Measurements from ENCODE around the gene LYPLAL1.
"Not testable (repeated sequence)": the region's sequence is repeated elsewhere in the genome, so short reads cannot be mapped to it uniquely, and the experiment has no call there.

LYPLAL1 gene

DNA sequence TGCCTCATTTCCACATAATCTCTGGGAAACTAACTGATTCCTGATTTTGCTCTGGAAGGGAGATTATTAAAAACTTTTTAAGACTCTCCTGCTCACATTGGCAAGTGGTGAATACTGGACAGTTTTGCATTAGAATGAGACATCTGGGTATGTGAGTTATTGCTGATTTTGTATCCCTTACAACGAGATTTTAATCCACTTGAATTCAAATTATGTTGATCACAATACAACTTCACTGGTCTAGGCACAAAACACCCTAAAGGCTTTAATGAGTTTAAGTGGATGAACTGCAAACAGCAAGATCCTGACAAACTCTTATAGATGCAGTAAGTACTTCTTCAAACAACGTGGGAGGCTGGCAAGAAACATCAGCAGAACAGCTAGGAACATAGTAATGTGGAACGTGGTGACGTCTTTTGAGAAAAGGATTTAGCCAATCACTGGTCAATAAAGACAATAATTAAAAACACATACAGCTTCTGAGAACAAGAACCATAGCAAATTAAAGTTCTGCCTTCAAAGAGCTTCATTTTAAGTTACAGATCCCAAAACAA is 10.2 kb upstream of the LYPLAL1 start:
- DNase-seq (ENCODE audit: low spot score): no peak

DNA sequence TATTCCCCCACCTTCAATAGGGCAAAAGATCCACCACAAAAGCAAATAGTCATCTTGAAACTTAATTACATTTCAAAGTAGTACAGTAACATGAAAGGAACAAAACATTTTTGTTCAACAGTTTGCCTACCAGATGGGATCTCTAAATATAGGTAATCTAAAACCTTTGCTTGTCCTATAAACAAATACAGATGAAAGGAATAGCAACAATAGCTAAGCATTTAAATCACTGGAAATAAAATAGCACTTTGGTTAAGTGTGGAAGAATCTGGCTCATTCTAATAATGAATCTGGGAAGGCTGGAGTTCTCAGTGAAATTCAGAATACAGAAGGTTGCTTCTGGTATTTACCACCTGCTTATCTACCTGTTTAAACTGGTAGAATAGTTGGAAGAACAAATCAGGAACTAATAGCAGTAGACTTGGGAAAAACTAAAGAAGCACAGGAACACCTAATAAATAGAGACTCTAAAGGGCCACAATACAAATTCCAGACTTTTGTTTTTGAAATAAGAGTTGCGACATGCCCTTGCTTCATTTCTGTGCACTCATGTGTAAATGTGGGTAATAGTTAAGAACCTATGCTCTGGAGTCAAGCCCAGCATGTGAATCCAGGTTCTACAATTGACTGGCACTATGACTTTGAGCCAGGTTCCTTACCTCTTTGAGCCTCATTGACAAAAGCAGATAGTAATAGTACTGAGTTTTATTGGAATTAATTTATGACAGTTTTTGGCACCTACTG is 2.3 kb upstream of the LYPLAL1 start:
- DNase-seq (ENCODE audit: low spot score): no peak

DNA sequence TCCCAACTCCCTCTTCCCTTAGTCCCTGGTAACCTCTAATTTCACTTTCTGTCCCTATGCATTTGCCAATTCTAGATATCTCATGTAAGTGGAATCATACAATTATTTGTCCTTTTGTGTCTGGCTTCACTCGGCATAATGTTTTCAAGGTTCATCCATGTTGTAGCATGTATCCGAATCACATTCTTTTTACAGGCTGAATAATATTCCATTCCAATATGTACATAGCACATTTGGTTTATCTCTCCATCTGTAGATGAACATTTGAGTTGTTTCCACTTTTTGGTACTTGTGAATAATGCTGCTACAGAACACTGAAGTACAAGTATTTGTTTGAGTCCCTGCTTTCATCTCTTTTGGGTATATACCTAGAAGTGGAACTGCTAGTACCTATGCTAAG is 857 bp upstream of the LYPLAL1 start:
- no peak for DNase-seq (ENCODE audit: low spot score)

DNA sequence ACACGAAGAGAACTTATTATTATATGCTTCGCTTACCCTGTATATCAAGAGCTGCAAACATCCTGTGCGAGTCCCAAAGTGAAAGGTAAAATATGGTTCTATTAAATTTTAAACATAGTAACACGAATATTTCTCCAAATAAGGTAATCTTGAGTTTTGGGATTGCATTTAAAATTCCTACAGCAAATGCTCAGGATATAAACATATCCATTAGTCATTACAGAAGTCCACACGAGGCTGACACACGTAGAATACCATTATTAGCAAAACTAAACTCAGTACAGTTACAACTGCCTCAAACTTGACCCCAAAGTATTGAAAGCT is 282 bp upstream of the LYPLAL1 start:
- no peak for DNase-seq (ENCODE audit: low spot score)

DNA sequence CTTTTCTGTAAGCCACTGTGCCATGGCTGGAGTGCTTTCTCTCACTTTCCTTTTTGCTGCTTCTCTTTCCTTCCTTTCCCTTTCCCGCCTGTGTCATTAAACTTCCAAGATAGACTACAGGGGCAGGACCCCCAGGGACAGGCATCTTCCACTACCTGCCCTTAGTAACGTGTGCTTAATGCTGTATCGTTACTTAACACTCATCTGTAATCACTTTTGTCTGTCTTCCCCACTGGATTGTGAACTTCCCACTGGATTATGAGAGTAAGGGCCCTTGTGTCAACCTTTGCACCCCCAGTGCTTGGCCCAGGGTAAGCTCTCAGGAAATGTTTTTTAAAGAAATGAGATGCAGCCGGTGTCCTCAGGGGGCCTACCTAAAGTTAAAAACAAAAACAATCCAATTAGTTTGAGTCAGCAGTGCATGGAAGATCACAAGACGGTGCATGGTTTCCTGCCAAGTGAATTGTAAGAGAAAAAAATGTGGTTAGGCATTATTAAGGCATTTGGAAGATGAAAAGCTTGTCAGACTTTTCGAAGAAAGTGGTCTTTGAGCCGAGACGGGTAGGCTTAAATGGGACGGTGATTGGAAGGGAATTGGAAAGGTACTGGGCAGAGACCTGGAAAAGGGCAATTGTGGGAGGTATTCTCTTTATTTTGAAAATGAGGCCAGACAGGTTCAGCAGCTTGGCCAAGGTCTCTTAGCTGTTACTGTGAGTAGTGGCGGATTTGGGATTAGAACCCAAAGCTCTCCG is 958 bp downstream of the LYPLAL1 start:
- peak; percentile 21 for DNase-seq (ENCODE audit: low spot score)

DNA sequence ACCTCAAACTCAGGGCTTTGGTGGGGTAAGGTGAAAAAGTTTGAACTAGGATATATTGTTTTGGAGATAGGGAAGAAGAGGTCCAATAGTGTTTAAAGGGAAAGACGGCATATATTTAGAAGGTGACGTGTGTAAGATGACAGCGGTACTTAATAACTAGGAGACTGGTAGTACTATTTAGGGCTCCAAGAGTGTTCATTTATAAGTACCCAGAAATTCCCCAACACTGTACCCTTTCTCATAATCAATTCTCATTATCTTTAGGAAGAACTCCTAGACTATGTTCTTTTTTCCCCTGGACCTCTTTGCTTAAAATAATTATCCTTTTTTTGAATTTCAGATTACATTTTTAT is 1.5 kb downstream of the LYPLAL1 start:
- no peak for DNase-seq (ENCODE audit: low spot score)

DNA sequence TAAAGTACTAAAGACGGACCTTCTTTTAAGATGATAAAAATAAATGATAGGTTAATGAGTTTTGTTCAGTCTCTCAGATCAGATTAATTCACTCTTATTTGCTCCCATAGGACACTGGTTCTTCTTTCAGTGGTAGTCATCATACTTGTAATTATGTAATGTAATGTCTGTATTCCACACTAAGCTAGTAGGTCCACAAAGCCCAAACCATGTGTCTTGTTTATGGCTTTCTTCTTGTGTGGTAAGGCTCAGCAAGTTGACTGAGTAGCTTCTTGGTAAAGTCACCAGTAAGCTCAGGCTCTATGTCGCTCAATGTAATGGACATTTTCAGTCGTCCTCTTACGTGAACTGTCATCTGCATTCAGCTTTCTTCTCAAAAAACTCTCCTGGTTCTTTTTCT is 2.5 kb downstream of the LYPLAL1 start:
- no peak for DNase-seq (ENCODE audit: low spot score)

DNA sequence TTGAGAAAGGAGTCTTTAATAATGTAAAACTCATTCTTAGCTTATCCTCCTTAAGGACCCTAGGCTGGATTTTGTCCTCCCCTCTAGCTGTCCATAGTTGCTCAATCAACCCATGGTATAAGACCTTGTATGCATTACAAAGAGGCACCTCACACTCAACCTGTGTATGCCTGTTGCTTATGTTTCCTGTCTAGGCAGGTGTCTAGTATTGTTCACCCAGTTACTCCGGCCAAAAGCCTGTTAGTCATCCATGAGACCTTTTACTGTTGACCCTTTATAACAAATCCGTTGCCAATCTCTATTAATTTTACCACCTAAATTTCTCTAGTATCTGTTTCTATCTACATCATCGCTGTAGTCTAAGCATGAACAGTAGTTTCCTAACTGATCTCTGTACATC is 3.7 kb downstream of the LYPLAL1 start:
- no peak for DNase-seq (ENCODE audit: low spot score)

DNA sequence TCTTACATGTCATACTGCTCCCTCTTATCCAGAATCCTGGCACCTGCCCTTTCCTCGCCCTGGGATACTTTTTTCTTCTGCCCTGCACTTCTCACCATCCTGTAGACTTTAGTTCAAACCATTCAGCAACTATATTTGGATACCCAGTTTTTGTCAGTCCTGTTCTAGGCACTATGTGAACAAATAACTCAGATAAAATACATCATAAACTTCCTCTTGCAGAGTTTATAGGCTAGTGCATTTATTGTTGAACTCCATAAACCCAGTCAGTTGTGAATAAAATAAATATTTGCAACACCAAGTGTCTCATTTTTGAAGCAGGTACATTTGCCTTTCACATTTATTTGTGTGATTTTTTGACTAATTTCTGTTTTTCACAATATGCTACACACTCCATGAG is 4.3 kb downstream of the LYPLAL1 start:
- DNase-seq (ENCODE audit: low spot score): no peak

DNA sequence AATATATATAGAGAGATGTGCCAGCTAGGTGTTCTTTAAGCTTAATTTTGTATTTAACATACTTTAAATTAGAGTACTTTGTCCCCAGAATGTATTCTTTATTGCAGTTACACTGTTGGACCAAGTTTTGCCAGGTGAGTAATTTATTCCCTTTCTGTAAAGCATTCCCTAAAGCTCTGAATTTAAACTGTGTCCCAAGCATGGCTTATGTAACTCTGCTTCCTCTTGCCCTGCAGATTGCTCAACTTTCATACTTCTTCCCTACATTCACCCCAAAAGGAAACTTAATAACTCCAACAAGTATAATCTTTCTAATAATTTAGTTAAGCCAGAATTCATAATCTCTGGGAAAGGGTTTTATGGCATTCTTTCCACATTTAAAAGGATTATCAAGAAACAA is 5.6 kb downstream of the LYPLAL1 start:
- DNase-seq (ENCODE audit: low spot score): no peak

DNA sequence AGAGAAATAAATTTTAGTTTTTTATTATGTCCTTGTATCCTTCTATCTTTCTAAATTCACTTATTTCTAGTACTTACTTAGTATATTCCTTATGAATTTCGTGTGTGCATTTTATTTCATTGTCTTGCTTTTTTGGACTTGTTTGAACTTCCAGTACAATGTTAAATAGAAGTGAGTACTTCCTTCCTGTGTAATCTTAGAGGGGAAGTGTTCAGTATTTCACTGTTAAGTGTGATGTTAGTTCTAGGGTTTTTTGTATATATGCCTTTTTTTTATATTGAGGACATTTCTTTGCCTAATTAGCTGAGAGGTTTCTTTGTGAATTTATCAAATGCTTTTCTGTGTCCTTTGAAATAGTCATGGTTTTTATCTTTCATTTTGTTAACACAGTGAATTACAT is 10.7 kb downstream of the LYPLAL1 start:
- DNase-seq (ENCODE audit: low spot score): no peak

DNA sequence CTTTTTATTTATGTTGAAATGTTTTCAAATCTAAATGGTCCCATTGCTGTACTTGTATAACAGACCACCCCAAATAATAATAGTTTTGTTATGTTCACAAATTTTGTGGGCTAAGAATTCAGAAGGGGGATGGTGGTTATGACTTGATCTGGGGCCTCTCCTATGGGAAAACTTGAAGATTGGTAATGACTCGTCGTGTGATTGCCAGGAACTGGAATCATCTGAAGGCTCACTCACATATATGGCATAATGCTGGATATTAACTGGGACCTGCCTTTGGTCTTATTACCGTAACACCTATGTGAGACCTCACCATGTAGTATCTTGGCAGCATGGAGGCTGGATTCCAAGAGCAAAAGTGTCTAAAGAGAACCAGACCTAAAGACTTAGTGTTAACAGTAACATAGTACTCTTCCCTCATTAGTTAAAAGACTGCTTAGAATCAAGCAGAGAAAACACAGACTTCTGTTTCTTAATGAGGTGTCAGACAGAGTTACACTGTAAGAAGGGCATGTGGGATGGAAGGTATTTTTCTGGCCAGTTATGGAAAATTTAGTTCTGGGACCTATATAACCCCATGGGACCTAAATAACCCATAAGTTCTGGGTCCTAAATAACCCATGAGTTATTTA is 11.9 kb downstream of the LYPLAL1 start:
- DNase-seq (ENCODE audit: low spot score): no peak

DNA sequence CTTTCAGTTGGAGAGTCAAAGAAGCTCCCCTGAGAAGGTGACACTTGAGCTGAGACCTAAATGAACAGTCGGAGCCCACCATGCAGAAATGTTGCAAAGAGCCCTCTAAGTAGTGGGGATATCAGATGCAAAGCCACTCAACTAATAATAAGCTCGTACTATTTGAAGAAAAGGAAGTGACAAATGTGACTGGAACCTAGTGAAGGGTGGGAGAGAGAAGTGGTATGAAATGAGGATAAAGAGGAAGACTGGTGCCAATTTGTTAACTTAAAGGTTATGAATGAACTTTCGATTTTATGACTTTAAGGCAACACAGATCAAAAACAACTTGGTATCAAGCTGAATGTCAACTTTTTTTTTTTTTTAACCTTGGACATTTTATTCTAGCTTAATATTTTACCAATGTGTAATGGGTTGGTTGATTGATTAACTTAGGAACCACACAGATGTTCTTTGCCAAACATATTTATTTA is 14.7 kb downstream of the LYPLAL1 start:
- DNase-seq (ENCODE audit: low spot score): no peak

DNA sequence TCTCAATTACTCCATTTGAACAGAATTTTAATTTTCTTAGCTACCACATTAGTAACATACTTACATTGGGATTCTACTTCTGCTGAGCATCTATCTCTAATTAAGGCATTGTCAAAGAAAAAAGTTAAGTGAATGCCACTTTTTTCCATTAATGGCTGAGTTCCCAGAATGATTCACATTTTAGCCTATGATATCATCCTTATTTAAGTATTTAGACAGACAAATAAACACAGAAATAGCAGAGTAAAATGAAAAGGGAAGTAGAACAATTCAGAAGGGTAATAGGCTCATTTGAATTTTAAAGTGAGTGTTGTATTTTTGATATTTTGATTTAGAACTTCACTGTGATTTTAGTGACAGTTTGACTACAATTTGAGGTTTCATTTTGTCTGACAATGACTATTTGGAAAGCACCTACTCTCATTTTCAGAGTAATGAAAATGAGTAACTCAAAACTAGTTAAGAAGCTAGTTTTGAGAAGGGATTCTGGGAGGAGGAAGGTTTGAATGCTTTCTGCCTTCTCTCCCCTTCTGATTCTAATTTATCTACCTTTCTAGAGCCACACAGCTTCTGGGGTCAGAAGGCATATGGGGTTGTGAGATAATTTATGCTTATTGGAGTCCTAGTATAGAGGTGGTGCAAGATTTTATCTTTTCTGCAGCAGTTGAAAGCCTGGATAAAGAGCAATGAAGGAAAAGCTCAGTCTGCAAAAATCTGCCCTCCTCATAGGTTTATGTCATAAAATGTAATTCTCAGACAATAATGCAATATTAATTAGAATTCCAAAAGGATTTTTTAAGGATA is 15.5 kb downstream of the LYPLAL1 start:
- DNase-seq (ENCODE audit: low spot score): no peak

DNA sequence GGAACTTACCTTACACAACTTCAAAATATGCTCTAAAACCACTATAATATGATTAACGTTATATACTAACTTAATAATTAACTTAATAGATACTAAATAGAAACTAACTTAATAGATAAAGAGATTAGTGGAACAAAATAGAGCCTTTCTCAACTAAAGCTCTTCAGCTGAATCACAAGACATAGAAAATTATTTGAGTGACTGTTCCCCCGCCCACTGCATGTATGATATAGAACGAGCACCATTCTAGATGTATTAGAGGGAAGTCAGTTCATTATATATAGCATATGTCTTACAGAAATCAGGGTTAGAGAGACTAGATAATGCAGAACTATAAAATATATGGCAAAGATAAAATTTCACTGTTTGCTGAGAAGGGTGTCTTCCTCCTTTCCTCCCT is 16.3 kb downstream of the LYPLAL1 start:
- DNase-seq (ENCODE audit: low spot score): no peak

DNA sequence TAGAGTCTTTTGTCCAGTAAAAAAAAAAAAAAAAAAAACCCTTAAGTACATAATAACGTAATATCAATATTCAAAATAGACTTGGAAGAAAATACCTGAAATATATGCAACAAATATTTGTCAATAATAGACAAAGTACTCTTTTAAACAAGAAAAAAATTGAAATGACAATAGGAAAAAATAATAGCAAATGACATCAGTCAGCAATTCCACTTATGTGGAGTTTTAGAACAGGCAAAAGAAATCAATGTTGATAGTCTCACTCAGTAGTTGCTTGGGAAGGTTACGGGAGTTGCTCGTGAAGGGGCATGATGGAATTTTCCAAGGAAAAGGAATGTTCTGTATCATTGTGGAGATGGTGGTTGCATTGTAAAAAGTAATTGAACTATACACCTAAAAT is 16.9 kb downstream of the LYPLAL1 start:
- DNase-seq (ENCODE audit: low spot score): no peak

DNA sequence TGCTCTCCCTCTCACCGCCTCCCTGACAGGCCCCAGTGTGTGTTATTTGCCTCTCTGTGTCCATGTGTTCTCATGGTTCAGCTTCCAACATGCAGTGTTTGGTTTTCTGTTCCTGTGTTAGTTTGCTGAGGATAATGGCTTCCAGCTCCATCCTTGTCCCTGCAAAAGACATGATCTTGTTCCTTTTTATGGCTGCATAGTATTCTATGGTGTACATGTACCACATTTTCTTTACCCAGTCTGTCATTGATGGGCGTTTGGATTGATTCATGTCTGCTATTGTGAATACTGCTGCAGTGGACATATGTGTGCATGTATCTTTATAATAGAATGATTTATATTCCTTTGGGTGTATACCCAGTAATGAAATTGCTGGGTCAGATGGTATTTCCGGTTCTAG is 22.2 kb downstream of the LYPLAL1 start:
- DNase-seq (ENCODE audit: low spot score): not testable (repeated sequence)

DNA sequence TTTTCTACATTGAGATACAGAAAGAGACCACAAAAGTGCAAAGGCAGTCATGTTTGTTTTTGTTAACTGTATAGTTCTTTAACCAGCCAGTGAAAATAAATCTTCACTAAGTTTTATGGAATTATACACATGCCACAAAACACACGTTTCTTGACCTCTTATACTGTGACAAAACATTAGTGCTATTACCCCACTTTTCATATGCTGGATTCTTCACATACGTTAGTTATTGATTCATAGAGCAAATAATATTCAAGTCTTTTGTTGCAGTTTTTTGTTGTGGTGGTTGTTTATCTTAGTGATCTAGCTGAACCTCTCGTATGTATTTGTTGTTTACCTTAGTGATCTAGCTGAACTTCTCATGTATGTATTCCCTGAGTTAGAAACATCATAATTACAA is 28.0 kb downstream of the LYPLAL1 start:
- no peak for DNase-seq (ENCODE audit: low spot score)

DNA sequence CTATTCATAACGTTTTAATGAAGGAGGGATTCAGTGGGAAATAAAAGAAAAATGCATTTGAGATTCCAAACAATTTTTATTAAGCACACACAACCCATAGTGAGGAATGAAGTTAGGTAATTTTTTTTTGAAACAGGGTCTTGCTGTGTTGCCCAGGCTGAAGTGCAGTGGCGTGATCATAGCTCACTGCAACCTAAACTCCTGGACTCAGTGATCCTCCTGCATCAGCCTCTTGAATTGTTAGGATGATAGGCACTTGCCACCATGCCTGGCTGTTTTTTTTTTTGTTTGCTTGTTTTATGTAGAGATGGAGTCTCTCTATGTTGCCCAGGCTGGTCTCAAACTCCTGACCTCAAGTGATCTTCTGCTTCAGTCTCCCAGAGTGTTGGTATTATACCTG is 28.9 kb downstream of the LYPLAL1 start:
- DNase-seq (ENCODE audit: low spot score): no peak

DNA sequence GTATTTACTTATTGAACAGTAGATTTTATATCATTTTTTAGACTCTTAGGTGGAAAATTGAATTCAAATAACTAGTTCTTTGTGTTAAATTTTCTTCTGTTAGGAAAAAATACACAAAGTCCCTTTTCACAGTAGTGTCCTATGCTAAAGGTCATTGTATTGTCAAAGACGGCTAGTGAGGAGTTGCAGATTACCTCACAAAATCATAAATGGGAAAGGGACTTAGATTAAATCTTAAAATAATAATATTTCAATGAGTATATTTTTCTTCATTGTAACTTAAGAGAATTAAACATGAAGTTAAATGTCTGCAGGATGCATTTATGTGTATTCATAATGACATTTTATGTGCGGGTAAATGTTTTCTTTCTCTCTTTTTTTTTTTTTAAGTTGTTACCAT is 32.7 kb downstream of the LYPLAL1 start:
- DNase-seq (ENCODE audit: low spot score): no peak

DNA sequence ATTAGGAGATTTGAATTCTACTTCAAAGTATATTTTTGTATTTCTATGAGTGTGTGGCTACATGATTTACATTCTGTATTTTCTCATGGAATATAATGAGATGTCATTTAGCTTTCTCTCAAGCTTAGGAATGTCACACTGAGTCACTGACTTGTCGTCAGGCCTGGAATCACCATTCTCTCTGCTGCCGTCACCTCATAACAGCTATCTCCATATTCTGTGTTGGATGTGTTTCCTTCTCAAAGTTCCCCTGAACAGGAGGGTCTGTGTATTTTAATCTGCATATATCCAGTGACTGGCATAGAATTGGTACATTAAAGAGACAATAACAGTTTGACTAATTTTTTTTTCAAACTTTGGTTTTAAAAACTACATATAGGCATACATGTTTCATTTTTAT is 35.9 kb downstream of the LYPLAL1 start:
- no peak for DNase-seq (ENCODE audit: low spot score)

DNA sequence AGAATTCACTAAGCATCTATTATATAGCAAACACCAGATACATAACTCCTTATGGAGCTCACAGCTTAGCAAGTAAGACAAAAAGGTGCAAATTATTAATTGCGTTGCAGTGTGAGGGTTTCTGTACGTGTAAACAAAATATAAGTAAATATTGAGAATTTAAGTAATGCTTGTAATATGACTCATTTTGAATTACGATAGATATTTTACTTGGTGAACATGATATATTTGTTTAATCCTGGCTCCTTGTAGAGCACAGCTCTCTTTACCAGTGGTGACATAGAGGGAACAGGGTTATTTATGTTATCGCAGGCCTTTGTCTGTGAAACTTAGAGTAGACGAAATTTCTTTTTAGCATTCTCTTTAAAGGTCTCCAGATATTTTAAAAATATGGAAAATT is 36.4 kb downstream of the LYPLAL1 start:
- DNase-seq (ENCODE audit: low spot score): no peak

Measured in iPS-NIHi11 (cell line).